HepG2 (cell line): Measurements from ENCODE around the gene TSACC.

Experiments
- CREM ChIP-seq, 2 experiments: sonication (generic) in 1 of 2; formaldehyde crosslinking in 1 of 2; IDR thresholded peaks; 2 replicates each; pipeline versions ENCODE4 v1.4.0 to v1.6.1; 2016 to 2020; ENCODE audit warnings: antibody characterized with exemption in 1 of 2, mild to moderate bottlenecking in 1 of 2, missing genetic modification reagents in 1 of 2
- FOXJ3 ChIP-seq: sonication (generic); formaldehyde crosslinking; IDR thresholded peaks from 2 replicates; pipeline ENCODE4 v1.4.0; 2020; ENCODE audit warnings: missing genetic modification reagents, mild to moderate bottlenecking, borderline replicate concordance
- NR2C2 ChIP-seq: sonication (generic); formaldehyde crosslinking; IDR thresholded peaks from 2 replicates; pipeline ENCODE4 v1.4.0; 2020; ENCODE audit warnings: missing genetic modification reagents, mild to moderate bottlenecking, moderate library complexity, borderline replicate concordance
- ONECUT2 ChIP-seq: sonication (generic); formaldehyde crosslinking; IDR thresholded peaks from 2 replicates; pipeline ENCODE4 v1.4.0; 2020; ENCODE audit warnings: missing genetic modification reagents
- ZFP90 ChIP-seq: sonication (generic); formaldehyde crosslinking; IDR thresholded peaks from 2 replicates; pipeline ENCODE4 v1.8.0; 2022; ENCODE audit warnings: missing genetic modification reagents, mild to moderate bottlenecking, inconsistent platforms, borderline replicate concordance
- ZNF792 ChIP-seq: IDR thresholded peaks from 2 replicates; pipeline ENCODE4 v1.6.1; 2016

GRCh38 chr1:156378557-156378956 lies 40.2 kb downstream of the TSACC start:
- no peak for TF ChIP-seq ONECUT2
- TF ChIP-seq ZNF792 (CRISPR knock-in tag), result no peak
- no peak for TF ChIP-seq ZFP90
- no peak for TF ChIP-seq NR2C2 (CRISPR knock-in tag)
- TF ChIP-seq FOXJ3 (CRISPR knock-in tag), result no peak
- no peak for TF ChIP-seq CREM (IDR thresholded peaks at IDR 0.05)
- no peak for TF ChIP-seq CREM (CRISPR knock-in tag; IDR thresholded peaks at IDR 0.05)
